Activated T-cell treated with anti-CD3 and anti-CD28 coated beads, Interleukin-2, amount 50 U/mL, for 4 hours (primary cell): ENCODE data around the gene FTL. TPM values are rescaled to one million over a fixed set of nuclear protein-coding genes. Genes with fewer than 3 reads are reported as not detected.

ENCODE experiments used
- ATAC-seq, 2 donors: fragments of 200-7000 bp; cut with Tn5 transposase; one replicate each; pipeline ENCODE4 v1.10.0; 2021
- DNase-seq: peaks from one replicate; pipeline ENCODE4 v3.0.0-alpha.2; 2020
- H3K27me3 Mint-ChIP-seq: one replicate; pipeline ENCODE4 v1.8.0; 2021; ENCODE audit warnings: low read depth, mixed read lengths
- H3K36me3 Mint-ChIP-seq: one replicate; pipeline ENCODE4 v1.8.0; 2022; ENCODE audit warnings: mixed read lengths; ENCODE audit not compliant: insufficient read depth
- H3K4me1 Mint-ChIP-seq: one replicate; pipeline ENCODE4 v1.8.0; 2021; ENCODE audit warnings: low read depth, mixed read lengths
- H3K4me3 Mint-ChIP-seq: one replicate; pipeline ENCODE4 v1.8.0; 2021; ENCODE audit warnings: mild to moderate bottlenecking, moderate library complexity, mixed read lengths
- H3K9me3 Mint-ChIP-seq: one replicate; pipeline ENCODE4 v1.8.0; 2021; ENCODE audit warnings: mixed read lengths
- total RNA-seq, 3 donors: library from RNA; stranded (reverse); gene quantifications; one replicate each; pipeline ENCODE4 v1.2.1, GENCODE V29; 2021

FTL gene
- total RNA-seq, 3 donors from 2014 or later, result 996 to 1,080 (median 1,001) TPM

DNA sequence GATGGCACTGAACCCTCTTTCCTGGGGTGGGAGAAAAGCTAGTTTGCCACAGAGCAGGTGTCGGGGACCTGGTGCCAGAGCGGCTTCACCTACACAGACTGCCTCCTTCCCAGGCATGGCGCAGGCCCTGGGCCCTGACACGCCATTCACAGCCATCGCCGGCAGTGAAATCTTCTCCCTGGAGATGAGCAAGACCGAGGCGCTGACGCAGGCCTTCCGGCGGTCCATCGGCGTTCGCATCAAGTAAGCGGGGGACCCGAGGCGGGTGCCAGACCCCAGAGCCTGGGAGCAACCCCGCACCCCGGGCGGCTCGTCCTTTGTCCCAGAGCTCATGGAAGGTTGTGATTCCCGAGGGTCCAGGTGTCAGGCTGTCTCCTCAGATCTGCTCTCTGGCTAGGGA is 41.8 kb downstream of the FTL start:
- ATAC-seq (no peak), DNase-seq (no peak)
- no peaks in the 10 kb centered on the region for H3K9me3 Mint-ChIP-seq
- no peak overlapping the region for H3K4me3 Mint-ChIP-seq
- H3K36me3 Mint-ChIP-seq, result peaks cover 14% of the 10 kb centered on the region
- H3K4me1 Mint-ChIP-seq, result no peaks in the 10 kb centered on the region
- no peaks in the 10 kb centered on the region for H3K27me3 Mint-ChIP-seq

GRCh38 chr19:49009828-49010227 is 44.7 kb downstream of the FTL start:
- H3K4me1 Mint-ChIP-seq, result no peaks in the 10 kb centered on the region
- H3K27me3 Mint-ChIP-seq, result no peaks in the 10 kb centered on the region
- ATAC-seq (no peak), DNase-seq (no peak)
- peaks cover 12% of the 10 kb centered on the region for H3K36me3 Mint-ChIP-seq
- H3K9me3 Mint-ChIP-seq, result no peaks in the 10 kb centered on the region
- no peak overlapping the region for H3K4me3 Mint-ChIP-seq

DNA sequence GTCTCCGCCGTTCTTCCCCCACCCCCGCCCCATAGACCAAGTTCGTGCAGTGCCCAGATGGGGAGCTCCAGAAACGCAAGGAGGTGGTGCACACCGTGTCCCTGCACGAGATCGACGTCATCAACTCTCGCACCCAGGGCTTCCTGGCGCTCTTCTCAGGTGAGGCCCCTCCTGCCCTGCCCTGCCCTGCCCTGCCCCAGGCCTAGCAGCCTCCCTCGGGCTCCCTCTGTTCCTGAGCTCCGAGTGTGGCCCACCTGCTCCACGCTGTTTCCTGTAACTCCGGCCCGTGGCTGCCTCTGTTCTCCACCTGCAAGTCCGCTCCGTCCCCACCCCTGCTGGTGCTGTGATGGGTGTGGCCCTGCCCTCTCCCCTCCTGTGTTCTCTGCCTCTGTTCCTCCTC is 45.3 kb downstream of the FTL start:
- Mint-ChIP-seq H3K36me3 (peaks cover 7% of the 10 kb centered on the region), H3K4me1 (no peaks in the 10 kb centered on the region), H3K27me3 (no peaks in the 10 kb centered on the region), H3K4me3 (no peak overlapping the region), H3K9me3 (no peaks in the 10 kb centered on the region)
- ATAC-seq (no peak), DNase-seq (no peak)

- Mint-ChIP-seq H3K36me3 (peaks cover 8% of the 10 kb centered on the region), H3K4me1 (no peaks in the 10 kb centered on the region), H3K27me3 (no peaks in the 10 kb centered on the region), H3K9me3 (no peaks in the 10 kb centered on the region), H3K4me3 (no peak overlapping the region)
- no peak for ATAC-seq
- DNase-seq, result no peak
Measured at GRCh38 chr19:49011194-49011593, 46.1 kb downstream of the FTL start.

DNA sequence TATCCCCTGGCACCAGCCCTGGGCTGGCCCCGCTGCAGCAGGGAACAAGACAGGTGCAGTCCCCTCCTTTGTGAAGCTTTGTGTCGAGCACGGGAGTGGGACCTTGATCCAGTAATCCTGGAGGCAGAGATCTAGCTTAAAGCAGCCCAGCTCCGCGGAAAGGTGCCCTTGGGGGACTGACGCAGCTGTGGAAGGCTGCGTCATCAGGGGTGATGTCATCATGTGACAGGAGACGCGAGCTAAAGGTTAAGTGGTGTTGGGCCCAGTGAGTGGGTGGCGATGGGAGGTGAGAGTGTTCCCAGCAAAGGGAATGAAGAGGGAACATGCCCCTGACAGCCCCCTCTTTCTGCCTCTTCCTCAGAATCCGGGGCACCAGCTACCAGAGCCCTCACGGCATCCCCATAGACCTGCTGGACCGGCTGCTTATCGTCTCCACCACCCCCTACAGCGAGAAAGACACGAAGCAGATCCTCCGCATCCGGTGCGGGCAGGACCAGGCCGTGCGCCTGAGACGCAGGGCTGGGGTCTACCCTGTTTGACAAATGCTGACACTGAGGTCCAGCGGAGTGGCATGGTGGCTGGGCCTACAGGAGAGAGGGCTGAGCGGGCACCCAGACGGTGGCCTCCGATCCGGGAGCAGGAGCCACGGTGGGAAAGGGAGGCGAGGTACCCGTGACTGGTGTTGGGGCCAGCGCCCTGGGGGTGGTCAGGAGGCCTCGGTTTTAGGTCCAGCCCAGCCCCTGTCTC is 49.2 kb downstream of the FTL start:
- Mint-ChIP-seq H3K4me1 (peaks cover 9% of the 10 kb centered on the region), H3K4me3 (no peak overlapping the region), H3K27me3 (no peaks in the 10 kb centered on the region), H3K36me3 (peaks cover 8% of the 10 kb centered on the region), H3K9me3 (no peaks in the 10 kb centered on the region)
- no peak for DNase-seq
- ATAC-seq, result no peak

DNA sequence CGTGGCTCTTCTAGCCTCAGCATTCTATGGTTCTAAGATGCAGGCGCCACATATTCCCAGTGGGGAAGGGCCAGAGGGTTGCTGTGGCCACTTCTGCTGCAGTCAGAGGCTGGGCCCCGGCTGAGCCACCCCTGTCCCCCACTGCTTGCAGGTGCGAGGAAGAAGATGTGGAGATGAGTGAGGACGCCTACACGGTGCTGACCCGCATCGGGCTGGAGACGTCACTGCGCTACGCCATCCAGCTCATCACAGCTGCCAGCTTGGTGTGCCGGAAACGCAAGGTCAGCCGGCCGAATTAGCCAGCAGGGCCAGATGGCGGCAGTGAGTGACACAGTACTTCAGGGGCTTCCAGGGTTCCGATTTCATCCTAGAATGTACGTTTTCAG is 49.8 kb downstream of the FTL start:
- Mint-ChIP-seq H3K4me1 (peaks cover 10% of the 10 kb centered on the region), H3K36me3 (peaks cover 8% of the 10 kb centered on the region), H3K4me3 (no peak overlapping the region), H3K27me3 (peaks cover 3% of the 10 kb centered on the region), H3K9me3 (no peaks in the 10 kb centered on the region)
- DNase-seq (no peak), ATAC-seq (no peak)

GRCh38 chr19:49016067-49016839 is 51.1 kb downstream of the FTL start:
- Mint-ChIP-seq H3K9me3 (no peaks in the 10 kb centered on the region), H3K4me3 (no peak overlapping the region), H3K27me3 (peaks cover 3% of the 10 kb centered on the region), H3K4me1 (peaks cover 17% of the 10 kb centered on the region), H3K36me3 (peaks cover 5% of the 10 kb centered on the region)
- DNase-seq (no peak), ATAC-seq (no peak)

Other genes with a start within 250 kb of the FTL start
- gene MAMSTR, start 245.6 kb upstream of the FTL start, total RNA-seq, result under 1 TPM; 0.33 to 0.69 (median 0.51) TPM
- under 1 TPM; 0.16 to 0.65 (median 0.18) TPM for gene RASIP1, start 224.7 kb upstream of the FTL start, total RNA-seq
- not detected for gene IZUMO1, start 218.4 kb upstream of the FTL start, total RNA-seq
- under 1 TPM; 0.13 to 0.22 (median 0.18) TPM for gene FUT1, start 212.7 kb upstream of the FTL start, total RNA-seq
- gene FGF21, start 209.8 kb upstream of the FTL start, total RNA-seq, result not detected
- 10 to 100 TPM; 73.0 to 81.7 (median 78.2) TPM for gene BCAT2, start 154.3 kb upstream of the FTL start, total RNA-seq
- gene HSD17B14, start 128.8 kb upstream of the FTL start, total RNA-seq, result under 1 TPM; 0.37 to 0.65 (median 0.61) TPM
- gene PLEKHA4, start 96.7 kb upstream of the FTL start, total RNA-seq, result 1 to 10 TPM; 4.1 to 4.6 (median 4.6) TPM
- 100 to 1,000 TPM in 2 of 3 donors, 10 to 100 TPM in 1; 76.0 to 134 (median 110) TPM for gene PPP1R15A, start 92.9 kb upstream of the FTL start, total RNA-seq
- under 1 TPM in 1 of 3 donors, not detected in 2; 0.69 TPM for gene TULP2, start 66.6 kb upstream of the FTL start, total RNA-seq
- 10 to 100 TPM; 88.5 to 90.0 (median 89.3) TPM for gene NUCB1, start 65.0 kb upstream of the FTL start, total RNA-seq
- gene DHDH, start 31.6 kb upstream of the FTL start, total RNA-seq, result not detected
- 100 to 1,000 TPM; 200 to 250 (median 203) TPM for gene BAX, start 10.4 kb upstream of the FTL start, total RNA-seq
- 10 to 100 TPM; 34.5 to 41.1 (median 35.5) TPM for gene GYS1, start 28.0 kb downstream of the FTL start, total RNA-seq
- gene RUVBL2, start 28.6 kb downstream of the FTL start, total RNA-seq, result 100 to 1,000 TPM; 208 to 257 (median 230) TPM
- not detected for gene LHB, start 51.8 kb downstream of the FTL start, total RNA-seq
- gene CGB3, start 59.0 kb downstream of the FTL start, total RNA-seq, result not detected
- not detected for gene CGB2, start 66.6 kb downstream of the FTL start, total RNA-seq
- gene CGB1, start 71.6 kb downstream of the FTL start, total RNA-seq, result not detected
- not detected for gene CGB5, start 78.5 kb downstream of the FTL start, total RNA-seq
- not detected for gene CGB8, start 83.8 kb downstream of the FTL start, total RNA-seq
- gene CGB7, start 92.4 kb downstream of the FTL start, total RNA-seq, result not detected
- not detected for gene NTF4, start 99.5 kb downstream of the FTL start, total RNA-seq
- not detected for gene KCNA7, start 107.4 kb downstream of the FTL start, total RNA-seq
- gene SNRNP70, start 120.1 kb downstream of the FTL start, total RNA-seq, result 100 to 1,000 TPM; 278 to 294 (median 283) TPM
- gene LIN7B, start 149.1 kb downstream of the FTL start, total RNA-seq, result 1 to 10 TPM; 4.0 to 6.3 (median 4.2) TPM
- 1 to 10 TPM; 1.5 to 2.9 (median 2.6) TPM for gene C19orf73, start 153.8 kb downstream of the FTL start, total RNA-seq
- gene PPFIA3, start 154.2 kb downstream of the FTL start, total RNA-seq, result 1 to 10 TPM; 3.4 to 5.0 (median 4.0) TPM
- gene HRC, start 190.1 kb downstream of the FTL start, total RNA-seq, result not detected
- gene TRPM4, start 192.5 kb downstream of the FTL start, total RNA-seq, result under 1 TPM; 0.37 to 0.43 (median 0.38) TPM